GM12878 (cell line): ENCODE measurements around the gene SMG6. TPM values are rescaled to one million over a fixed set of nuclear protein-coding genes. Genes with fewer than 3 reads are reported as not detected.

Experiments used
- ATAC-seq: fragments of 200-7000 bp; cut with Tn5 transposase; 3 replicates; pipeline ENCODE4 v1.9.1; 2020; ENCODE audit warnings: mild to moderate bottlenecking, moderate library complexity
- BruUV-seq: library from RNA; stranded (reverse); fragments of 400-500 nt; replicated peaks from 2 replicates; lab custom pipeline; 2021; lab: Mats Ljungman, UMichigan
- CTCF ChIA-PET: fragments of 300-600 bp; sonication (Branson Sonifier 250); formaldehyde crosslinking; extraction: SDS; loops from one replicate; lab custom pipeline; 2021; ENCODE audit warnings: inconsistent platforms; lab: Yijun Ruan, JAX
- POLR2A ChIA-PET: fragments of 350-600 bp; formaldehyde crosslinking; extraction: SDS; loops from one replicate; lab custom pipeline; 2021; ENCODE audit warnings: inconsistent platforms; lab: Charles Lee
- RAD21 ChIA-PET: fragments of 300-600 bp; sonication (Branson Sonifier 250); formaldehyde crosslinking; loops from one replicate; lab custom pipeline; 2023; ENCODE audit warnings: antibody characterized with exemption; ENCODE audit not compliant: unreplicated experiment; lab: Charles Lee
- SMC1A ChIA-PET: fragments of 300-600 bp; sonication (Branson Sonifier 250); formaldehyde crosslinking; loops from one replicate; lab custom pipeline; 2023; ENCODE audit not compliant: unreplicated experiment, uncharacterized antibody; lab: Charles Lee
- DNase-seq: peaks from one replicate; pipeline ENCODE4 v3.0.0-alpha.2; 2011; ENCODE audit warnings: low read depth, low spot score
- FAIRE-seq: peaks from 3 replicates; lab custom pipeline; 2011; peaks lifted over from hg19 to GRCh38; lab: Jason Lieb, UNC
- H2AFZ ChIP-seq: 2 replicates; pipeline ENCODE4 v1.6.0; 2011; ENCODE audit warnings: low read depth, low read length, control low read depth; ENCODE audit not compliant: control insufficient read depth
- H3K27ac ChIP-seq: 2 replicates; pipeline ENCODE4 v1.5.1; 2011; ENCODE audit warnings: control low read depth; ENCODE audit not compliant: control insufficient read depth, insufficient read depth
- H3K27me3 ChIP-seq, 2 experiments: replicated peaks in 1 of 2; 2 replicates each; pipeline versions ENCODE4 v1.6.0 to v1.6.1; 2011; ENCODE audit warnings: low read length in 1 of 2; ENCODE audit not compliant: control insufficient read depth in 2 of 2, insufficient read depth in 2 of 2
- H3K36me3 ChIP-seq, 2 experiments: 2 replicates each; pipeline ENCODE4 v1.5.1; 2011; ENCODE audit warnings: low read length in 1 of 2; ENCODE audit not compliant: control insufficient read depth in 2 of 2, insufficient read depth in 2 of 2
- H3K4me1 ChIP-seq: 2 replicates; pipeline ENCODE4 v1.6.1; 2011; ENCODE audit warnings: mild to moderate bottlenecking, low read length, moderate library complexity, mixed read lengths; ENCODE audit not compliant: control insufficient read depth, insufficient read depth
- H3K4me2 ChIP-seq: 2 replicates; pipeline ENCODE4 v1.6.0; 2011; ENCODE audit warnings: control low read depth; ENCODE audit not compliant: control insufficient read depth, insufficient read depth
- H3K4me3 ChIP-seq: fragments of 200-600 bp; sonication (generic); 2 replicates; pipeline ENCODE4 v1.5.1; 2016
- H3K79me2 ChIP-seq: 2 replicates; pipeline ENCODE4 v1.6.0; 2011; ENCODE audit warnings: low read length; ENCODE audit not compliant: control insufficient read depth, insufficient read depth
- H3K9ac ChIP-seq: 2 replicates; pipeline ENCODE4 v1.8.0; 2011; ENCODE audit warnings: low read length, control low read depth, mixed read lengths; ENCODE audit not compliant: control insufficient read depth, insufficient read depth
- H3K9me3 ChIP-seq: replicated peaks from 3 replicates; pipeline ENCODE4 v1.5.1; 2011; ENCODE audit warnings: mild to moderate bottlenecking, low read length; ENCODE audit not compliant: control insufficient read depth, insufficient read depth
- H4K20me1 ChIP-seq: 2 replicates; pipeline ENCODE4 v1.6.0; 2011; ENCODE audit not compliant: control insufficient read depth, insufficient read depth
- BMI1 ChIP-seq: fragments of 450-650 bp; IDR thresholded peaks from 2 replicates; pipeline ENCODE4 v1.6.1; 2016; ENCODE audit warnings: mild to moderate bottlenecking, moderate library complexity, borderline replicate concordance
- EED ChIP-seq: sonication (generic); IDR thresholded peaks from 2 replicates; pipeline ENCODE4 v1.6.1; 2016; ENCODE audit warnings: antibody characterized with exemption, low read depth
- HDGF ChIP-seq: fragments of 450-650 bp; IDR thresholded peaks from 2 replicates; pipeline ENCODE4 v1.6.1; 2016; ENCODE audit warnings: antibody characterized with exemption
- IRF4 ChIP-seq: IDR thresholded peaks from 2 replicates; pipeline ENCODE4 v1.6.1; 2011; ENCODE audit warnings: low read depth, low read length
- JUNB ChIP-seq: IDR thresholded peaks from 2 replicates; pipeline ENCODE4 v1.6.1; 2016; ENCODE audit warnings: antibody characterized with exemption, mild to moderate bottlenecking
- JUND ChIP-seq: IDR thresholded peaks from 2 replicates; pipeline ENCODE4 v1.6.1; 2012; ENCODE audit warnings: low read depth, mild to moderate bottlenecking, low read length, improper control_type of control experiment, moderate library complexity
- MTA3 ChIP-seq: IDR thresholded peaks from 2 replicates; pipeline ENCODE4 v1.6.1; 2012; ENCODE audit warnings: low read length, inconsistent platforms, borderline replicate concordance
- POLR2A ChIP-seq: IDR thresholded peaks from 2 replicates; pipeline ENCODE4 v1.6.1; 2011; ENCODE audit warnings: low read depth, mild to moderate bottlenecking, low read length
- RUNX3 ChIP-seq: IDR thresholded peaks from 2 replicates; pipeline ENCODE4 v1.6.1; 2012; ENCODE audit warnings: low read length, inconsistent platforms
- SUPT20H ChIP-seq: IDR thresholded peaks from 2 replicates; pipeline ENCODE4 v1.6.1; 2011; ENCODE audit warnings: low read depth, mild to moderate bottlenecking, low read length, moderate library complexity, borderline replicate concordance; ENCODE audit not compliant: control insufficient read depth
- SUZ12 ChIP-seq: fragments of 200-600 bp; sonication (generic); IDR thresholded peaks from one replicate; pipeline ENCODE4 v1.6.1; 2018; ENCODE audit warnings: antibody characterized with exemption, mild to moderate bottlenecking; ENCODE audit not compliant: unreplicated experiment
- TCF3 ChIP-seq: IDR thresholded peaks from 2 replicates; pipeline ENCODE4 v1.6.1; 2012; ENCODE audit warnings: low read depth, mild to moderate bottlenecking, low read length, borderline replicate concordance; ENCODE audit not compliant: insufficient read depth
- YBX1 ChIP-seq: fragments of 450-650 bp; IDR thresholded peaks from 2 replicates; pipeline ENCODE4 v1.6.1; 2016; ENCODE audit warnings: antibody characterized with exemption
- ZBTB11 ChIP-seq: fragments of 450-650 bp; formaldehyde crosslinking; IDR thresholded peaks from 2 replicates; pipeline ENCODE4 v1.5.0; 2022; ENCODE audit warnings: mild to moderate bottlenecking, missing genetic modification characterization
- ZBTB4 ChIP-seq: fragments of 450-650 bp; formaldehyde crosslinking; IDR thresholded peaks from 2 replicates; pipeline ENCODE4 v1.4.0; 2022; ENCODE audit warnings: mild to moderate bottlenecking, moderate library complexity
- ZBTB40 ChIP-seq: fragments of 450-650 bp; IDR thresholded peaks from 2 replicates; pipeline ENCODE4 v1.6.1; 2016; ENCODE audit warnings: mild to moderate bottlenecking, moderate library complexity, borderline replicate concordance
- WGBS: methylation state at CpG from one replicate; pipeline ENCODE4 v1.1.6; 2016; ENCODE audit warnings: low lambda C conversion rate; ENCODE audit not compliant: insufficient replicate concordance, insufficient coverage; ENCODE audit errors: missing lambda C conversion rate; 5-methylcytosine and 5-hydroxymethylcytosine counted together
- in situ Hi-C: fragments of 300-500 bp; cut with MboI; formaldehyde crosslinking; loops from 9 replicates; pipeline ENCODE4 v1.14.3; 2018; ENCODE audit warnings: mixed read lengths
- intact Hi-C: fragments of 100-400 bp; cut with micrococcal nuclease; formaldehyde crosslinking; loops from one replicate; pipeline ENCODE4 v1.14.2; 2022; ENCODE audit not compliant: unreplicated experiment
- polyA plus RNA-seq, 11 experiments: library from polyadenylated mRNA; depleted of rRNA in 4 of 11; unstranded in 6 of 11; stranded (reverse) in 5 of 11; fragments of >200 nt; fragmentation: Nextera tagmentation in 4 of 11; fragmentation: Illumina TruSeq in 1 of 11; extraction: Ambion mirVana in 4 of 11; extraction: Trizol in 1 of 11; gene quantifications; 1 replicate in 1 of 11; 2 replicates in 10 of 11; pipeline versions ENCODE4 v1.2.1 to v1.2.3, GENCODE V29; 2011 to 2016; ENCODE audit warnings: inconsistent platforms in 2 of 11, missing spikeins in 2 of 11, low read depth in 1 of 11
- total RNA-seq, 4 experiments: library from RNA; depleted of rRNA in 3 of 4; stranded (reverse); fragments of >200 nt in 3 of 4; fragmentation: Illumina TruSeq in 1 of 4; extraction: Trizol in 1 of 4; gene quantifications; 2 replicates each; pipeline versions ENCODE4 v1.2.1 to v1.2.3, GENCODE V29; 2013 to 2021

Gene SMG6
- total and polyA plus RNA-seq, 10 of the 15 experiments (the other 5 are each of a cell fraction or from before 2014, with no cell fraction given) = 0.58 to 28.7 (median 15.7) TPM

- WGBS = 98% methylated on average over 10 of the region's 10 CpGs
- Histone ChIP-seq H3K27me3 (no peaks in the 10 kb centered on the region), H3K79me2 (no peaks in the 10 kb centered on the region), H3K36me3 (peaks cover 7 to 9% of the 10 kb centered on the region in 2 experiments; a peak in 3 of 4 replicates), H3K27ac (no peak overlapping the region)
- POLR2A ChIA-PET = no interaction called here
- RAD21 ChIA-PET = no interaction called here
- ATAC-seq = no peak
- no TSS peak for BruUV-seq
- TF ChIP-seq ZBTB4 (CRISPR knock-in tag) (no peak), TCF3 (no peak), SUPT20H (no peak), BMI1 (no peak), JUNB (no peak), EED (no peak), RUNX3 (no peak), YBX1 (no peak), JUND (no peak), MTA3 (no peak), HDGF (no peak), ZBTB40 (no peak), SUZ12 (no peak), POLR2A (no peak), IRF4 (no peak), ZBTB11 (CRISPR knock-in tag) (no peak)
- TF ChIP-seq, all 136 proteins: peak for 0
- Histone ChIP-seq H2AFZ (no peak overlapping the region), H3K9me3 (no peaks in the 10 kb centered on the region), H3K4me3 (no peak overlapping the region), H3K9ac (no peak overlapping the region), H4K20me1 (no peaks in the 10 kb centered on the region), H3K4me2 (no peak overlapping the region), H3K4me1 (no peaks in the 10 kb centered on the region)
- SMC1A ChIA-PET = interaction anchor here (0.7 to 0.8 kb wide), 2 partner anchors 53 to 131 kb away, joined by 3 read pairs; no protein-coding TSS in a partner anchor
- in situ Hi-C loops = no loop called here
- CTCF ChIA-PET = interaction anchor here (0.6 kb wide), 1 partner anchor 158 kb away, joined by 3 read pairs; no protein-coding TSS in a partner anchor
- DNase-seq = no peak
- no peak for FAIRE-seq
- intact Hi-C loops = no loop called here
Observed at GRCh38 chr17:2149934-2150333, 153.7 kb downstream of the SMG6 start.
